ENCODE measurements around the gene FCGR2B. TPM values are rescaled to one million over a fixed set of nuclear protein-coding genes. Genes with fewer than 3 reads are reported as not detected.

The FCGR2B gene
- total RNA-seq, 1 donor from 2014 or later = not detected

- no peak overlapping the region for H3K4me3 ChIP-seq (ENCODE audit: low read depth, low read length)
- no peak for DNase-seq (ENCODE audit: low read depth)
- no peak for TF ChIP-seq CTCF (conservative IDR thresholded peaks at IDR 0.05; ENCODE audit: low read depth, low read length)
Observed at GRCh38 chr1:161718559-161719324, 55.8 kb downstream of the FCGR2B start.

GRCh38 chr1:161719325-161719611, 56.3 kb downstream of the FCGR2B start:
- TF ChIP-seq CTCF (conservative IDR thresholded peaks at IDR 0.05; ENCODE audit: low read depth, low read length) = no peak
- no peak overlapping the region for H3K4me3 ChIP-seq (ENCODE audit: low read depth, low read length)
- DNase-seq (ENCODE audit: low read depth) = no peak

- no peak overlapping the region for H3K4me3 ChIP-seq (ENCODE audit: low read depth, low read length)
- no peak for TF ChIP-seq CTCF (conservative IDR thresholded peaks at IDR 0.05; ENCODE audit: low read depth, low read length)
- DNase-seq (ENCODE audit: low read depth) = no peak
Observed at GRCh38 chr1:161720422-161720821, 57.5 kb downstream of the FCGR2B start.

- H3K4me3 ChIP-seq (ENCODE audit: low read depth, low read length) = no peak within 1 kb of the TSS
- no peak for TF ChIP-seq CTCF (conservative IDR thresholded peaks at IDR 0.05; ENCODE audit: low read depth, low read length)
- DNase-seq (ENCODE audit: low read depth) = no peak
Observed at GRCh38 chr1:161720956-161721737, 58.2 kb downstream of the FCGR2B start, which contains the start of gene FCRLB. Gene FCRLB (plus strand): TSS chr1:161721544. CDS start chr1:161722673, 1,129 bp downstream.

- H3K4me3 ChIP-seq (ENCODE audit: low read depth, low read length) = no peak overlapping the region
- no peak for TF ChIP-seq CTCF (conservative IDR thresholded peaks at IDR 0.05; ENCODE audit: low read depth, low read length)
- peak; percentile 65 for DNase-seq (ENCODE audit: low read depth)
Observed at GRCh38 chr1:161721738-161722343, 58.9 kb downstream of the FCGR2B start.

- H3K4me3 ChIP-seq (ENCODE audit: low read depth, low read length) = no peak overlapping the region
- no peak for TF ChIP-seq CTCF (conservative IDR thresholded peaks at IDR 0.05; ENCODE audit: low read depth, low read length)
- no peak for DNase-seq (ENCODE audit: low read depth)
Observed at GRCh38 chr1:161722406-161722805, 59.5 kb downstream of the FCGR2B start.
